Fibroblast of villous mesenchyme (primary cell): ENCODE data around the gene TMEM221. TPM values are rescaled to one million over a fixed set of nuclear protein-coding genes. Genes with fewer than 3 reads are reported as not detected.

Experiments used
- DNase-seq: peaks from one replicate; pipeline ENCODE4 v3.0.0-alpha.2; 2010; ENCODE audit warnings: low read depth
- H3K4me3 ChIP-seq: 2 replicates; pipeline ENCODE4 v1.5.1; 2011; ENCODE audit warnings: low read depth, mild to moderate bottlenecking, low read length
- total RNA-seq: library from RNA; depleted of rRNA; stranded (reverse); fragments of >200 nt; gene quantifications from 2 replicates; pipeline ENCODE4 v1.2.3, GENCODE V29; 2012
- TF ChIP-seq, protein P1 (sequence below): IDR thresholded peaks from 2 replicates; pipeline ENCODE4 v1.5.1; 2012; ENCODE audit warnings: low read depth, mild to moderate bottlenecking, low read length; ENCODE audit not compliant: insufficient read depth

The TMEM221 gene
- total RNA-seq, 1 donor, result not detected

DNA sequence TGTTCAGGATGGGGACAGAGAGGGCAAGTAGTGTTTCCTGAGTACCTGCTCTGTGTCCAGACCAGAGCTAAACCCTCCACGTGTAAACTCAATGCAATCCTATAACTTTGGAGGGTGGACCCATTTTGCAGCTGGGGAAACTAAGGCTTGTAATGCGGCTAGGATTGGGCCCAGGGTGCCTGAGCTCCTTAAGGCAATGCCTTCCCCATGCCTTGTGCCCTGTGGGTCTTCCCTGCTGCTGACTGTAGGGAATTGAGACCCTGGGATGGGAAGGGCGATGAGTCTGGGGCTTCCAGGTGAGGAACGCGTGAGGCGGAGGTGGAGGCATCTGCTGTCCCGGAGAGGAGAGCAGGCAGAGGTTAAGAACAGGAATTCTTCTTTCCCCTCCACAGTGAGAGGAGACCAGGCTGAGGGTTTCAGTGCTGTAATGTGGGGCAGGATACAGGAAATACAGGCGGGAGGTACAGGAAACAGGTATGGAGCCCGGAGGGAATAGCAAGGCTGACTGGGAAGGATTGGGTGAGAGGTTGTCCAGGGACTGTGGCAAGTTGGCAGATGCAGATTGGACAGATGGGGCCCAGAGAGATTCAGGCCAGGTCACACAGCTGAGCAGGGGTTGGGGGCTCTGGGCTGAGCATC lies 41.0 kb upstream of the TMEM221 start:
- no peak for DNase-seq
- no peak overlapping the region for H3K4me3 ChIP-seq
- TF ChIP-seq, protein P1, sequence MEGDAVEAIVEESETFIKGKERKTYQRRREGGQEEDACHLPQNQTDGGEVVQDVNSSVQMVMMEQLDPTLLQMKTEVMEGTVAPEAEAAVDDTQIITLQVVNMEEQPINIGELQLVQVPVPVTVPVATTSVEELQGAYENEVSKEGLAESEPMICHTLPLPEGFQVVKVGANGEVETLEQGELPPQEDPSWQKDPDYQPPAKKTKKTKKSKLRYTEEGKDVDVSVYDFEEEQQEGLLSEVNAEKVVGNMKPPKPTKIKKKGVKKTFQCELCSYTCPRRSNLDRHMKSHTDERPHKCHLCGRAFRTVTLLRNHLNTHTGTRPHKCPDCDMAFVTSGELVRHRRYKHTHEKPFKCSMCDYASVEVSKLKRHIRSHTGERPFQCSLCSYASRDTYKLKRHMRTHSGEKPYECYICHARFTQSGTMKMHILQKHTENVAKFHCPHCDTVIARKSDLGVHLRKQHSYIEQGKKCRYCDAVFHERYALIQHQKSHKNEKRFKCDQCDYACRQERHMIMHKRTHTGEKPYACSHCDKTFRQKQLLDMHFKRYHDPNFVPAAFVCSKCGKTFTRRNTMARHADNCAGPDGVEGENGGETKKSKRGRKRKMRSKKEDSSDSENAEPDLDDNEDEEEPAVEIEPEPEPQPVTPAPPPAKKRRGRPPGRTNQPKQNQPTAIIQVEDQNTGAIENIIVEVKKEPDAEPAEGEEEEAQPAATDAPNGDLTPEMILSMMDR, result no peak

DNA sequence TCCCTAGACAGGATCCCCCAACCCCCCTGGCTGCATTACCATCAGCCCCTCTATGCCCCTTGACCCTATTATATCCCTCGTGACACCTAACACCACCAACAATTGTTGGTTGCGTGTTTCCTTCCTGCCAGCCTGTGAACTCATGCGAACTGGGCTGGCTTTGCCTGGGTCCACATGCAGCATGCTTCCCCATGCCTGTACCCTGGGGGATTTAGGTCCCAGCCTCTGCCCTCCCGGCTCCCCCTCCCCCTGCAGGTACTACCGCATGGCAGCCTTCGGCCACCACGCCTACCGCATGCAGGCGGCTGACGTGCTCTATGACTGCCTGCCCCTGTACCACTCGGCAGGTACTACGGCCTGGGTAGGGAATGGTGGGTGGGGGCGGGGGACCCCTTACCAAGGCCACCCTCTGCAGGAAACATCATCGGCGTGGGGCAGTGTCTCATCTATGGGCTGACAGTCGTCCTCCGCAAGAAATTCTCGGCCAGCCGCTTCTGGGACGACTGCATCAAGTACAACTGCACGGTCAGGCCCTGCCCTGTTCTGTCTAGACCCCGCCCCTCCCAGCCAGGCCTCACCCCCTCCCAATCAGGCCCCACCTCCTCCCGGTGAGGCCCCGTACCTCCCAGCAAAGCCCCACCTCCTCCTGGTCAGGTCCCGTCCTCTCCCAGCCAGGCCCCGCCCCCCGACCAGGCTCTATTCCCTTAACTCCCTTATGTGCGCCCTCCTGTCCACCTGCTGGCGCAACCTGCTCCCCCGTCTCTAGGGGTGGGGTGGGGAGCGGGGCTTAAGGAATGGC lies 40.3 kb upstream of the TMEM221 start:
- no peak overlapping the region for H3K4me3 ChIP-seq
- TF ChIP-seq, protein P1, result no peak
- no peak for DNase-seq

DNA sequence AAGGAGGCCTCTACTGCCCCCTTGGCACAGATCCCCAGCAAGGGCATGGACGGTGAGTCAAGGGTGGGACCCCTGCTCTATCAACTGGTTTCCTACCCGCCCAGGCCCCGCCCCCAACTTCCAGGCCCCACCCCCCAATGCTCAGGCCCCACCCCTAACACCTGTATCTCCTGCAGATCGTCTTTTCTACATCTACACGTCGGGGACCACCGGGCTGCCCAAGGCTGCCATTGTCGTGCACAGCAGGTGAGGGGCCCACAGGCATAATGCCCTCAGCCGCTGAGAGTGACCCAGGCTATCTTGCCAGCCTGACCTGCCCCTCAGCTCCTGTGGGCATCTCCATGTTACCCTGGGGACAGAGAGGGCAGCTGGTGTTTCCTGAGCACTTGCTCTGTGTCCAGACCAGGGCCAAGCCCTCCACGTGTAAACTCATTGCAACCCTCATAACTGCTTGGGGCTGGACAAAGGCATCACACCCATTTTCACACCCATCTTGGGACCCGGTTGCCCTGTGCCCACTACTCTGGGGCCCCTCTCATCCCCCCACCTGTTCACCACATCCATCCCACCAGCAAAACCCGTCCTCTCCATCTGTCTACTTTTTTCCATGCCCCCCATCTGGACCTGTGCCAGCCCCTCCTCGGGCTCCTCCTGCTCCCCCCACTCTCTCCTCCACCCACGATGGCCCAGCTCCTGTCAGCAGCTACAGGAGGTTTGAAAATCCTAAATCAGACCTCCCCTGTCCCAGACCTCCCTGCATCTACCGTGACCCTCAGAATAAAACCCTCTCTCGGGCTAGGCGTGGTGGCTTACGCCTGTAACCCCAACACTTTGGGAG lies 39.0 kb upstream of the TMEM221 start:
- no peak overlapping the region for H3K4me3 ChIP-seq
- DNase-seq, result no peak
- TF ChIP-seq, protein P1, result no peak

DNA sequence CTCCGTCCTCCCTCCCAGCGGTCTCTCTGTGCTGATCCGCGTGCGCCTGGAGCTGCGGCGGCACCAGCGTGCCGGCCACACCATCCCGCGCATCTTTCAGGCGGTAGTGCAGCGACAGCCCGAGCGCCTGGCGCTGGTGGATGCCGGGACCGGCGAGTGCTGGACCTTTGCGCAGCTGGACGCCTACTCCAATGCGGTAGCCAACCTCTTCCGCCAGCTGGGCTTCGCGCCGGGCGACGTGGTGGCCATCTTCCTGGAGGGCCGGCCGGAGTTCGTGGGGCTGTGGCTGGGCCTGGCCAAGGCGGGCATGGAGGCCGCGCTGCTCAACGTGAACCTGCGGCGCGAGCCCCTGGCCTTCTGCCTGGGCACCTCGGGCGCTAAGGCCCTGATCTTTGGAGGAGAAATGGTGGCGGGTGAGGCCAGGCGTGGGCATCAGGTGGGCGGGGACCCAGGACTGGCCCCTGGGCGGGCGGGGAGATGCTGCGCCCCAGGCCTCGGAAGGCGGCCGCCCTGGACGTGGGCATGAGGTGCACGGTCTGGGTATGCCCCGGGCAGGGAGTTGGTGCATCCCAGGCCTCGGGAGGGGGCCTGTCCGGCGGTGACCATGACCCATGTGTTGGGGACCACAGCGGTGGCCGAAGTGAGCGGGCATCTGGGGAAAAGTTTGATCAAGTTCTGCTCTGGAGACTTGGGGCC lies 38.2 kb upstream of the TMEM221 start:
- TF ChIP-seq, protein P1, result no peak
- no peak for DNase-seq
- H3K4me3 ChIP-seq, result no peak overlapping the region

DNA sequence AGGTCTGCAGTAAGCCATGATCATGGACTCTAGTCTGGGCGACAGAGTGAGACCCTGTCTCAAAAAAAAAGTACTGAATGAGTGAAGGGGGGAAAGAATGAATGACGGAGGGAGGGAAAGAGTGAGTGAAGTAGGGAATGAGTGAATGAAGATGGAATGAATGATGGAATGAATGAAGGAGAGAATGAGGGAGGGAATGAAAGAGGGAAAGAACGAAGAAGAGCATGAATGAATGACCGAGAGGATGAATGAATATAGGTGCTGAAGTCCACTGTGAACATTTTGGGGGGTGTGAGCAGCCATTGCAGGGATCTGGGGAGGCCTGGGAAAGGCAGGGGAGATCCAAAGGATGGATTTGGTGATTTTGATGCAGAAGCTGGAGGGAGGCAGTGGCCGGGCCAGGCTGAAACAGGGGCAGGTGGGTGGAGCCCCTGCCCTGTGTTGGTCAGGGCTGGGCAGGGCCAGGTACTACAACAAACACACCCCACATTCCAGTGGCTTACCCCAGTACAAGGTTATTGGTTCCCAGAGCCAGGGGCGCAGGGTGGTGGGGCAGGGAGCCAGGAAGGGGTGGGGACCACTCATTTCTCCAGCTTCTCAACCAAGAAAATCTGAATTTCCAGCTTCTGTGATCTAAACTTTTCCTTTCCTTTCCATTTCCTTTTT lies 36.2 kb upstream of the TMEM221 start:
- DNase-seq, result no peak
- H3K4me3 ChIP-seq, result no peak overlapping the region
- TF ChIP-seq, protein P1, result no peak

DNA sequence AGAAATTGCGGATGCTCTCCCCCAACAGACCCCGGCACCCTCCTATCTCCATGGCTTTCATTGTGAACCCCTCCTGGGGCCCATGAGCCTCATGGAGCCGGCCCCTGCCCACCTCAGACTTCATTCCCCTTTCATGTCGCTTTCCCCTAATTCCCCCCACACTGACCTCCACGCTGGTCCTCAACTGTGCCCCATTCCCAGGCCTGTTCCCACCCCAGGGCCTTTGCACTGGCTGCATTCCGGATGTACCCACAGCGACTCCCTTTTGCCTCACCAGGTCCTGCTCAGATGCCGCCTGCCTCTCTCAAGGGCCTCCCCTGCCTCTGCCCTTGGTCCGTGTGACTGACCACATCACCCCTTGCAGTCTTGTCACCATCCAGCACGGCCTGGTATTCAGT lies 35.1 kb upstream of the TMEM221 start:
- no peak overlapping the region for H3K4me3 ChIP-seq
- no peak for DNase-seq
- TF ChIP-seq, protein P1, result no peak
